Measurements from ENCODE around the gene SCN5A. TPM values are rescaled to one million over a fixed set of nuclear protein-coding genes. Genes with fewer than 3 reads are reported as not detected.

SCN5A gene
- total RNA-seq, 1 experiment from 2014 or later = 13.6 TPM

- TF ChIP-seq ZNF396 (CRISPR knock-in tag; IDR thresholded peaks at IDR 0.05; ENCODE audit: borderline replicate concordance) (no peak), SMAD3 (CRISPR knock-in tag; IDR thresholded peaks at IDR 0.05; ENCODE audit: borderline replicate concordance) (no peak), SOX15 (CRISPR knock-in tag; IDR thresholded peaks at IDR 0.05) (no peak)
- TF ChIP-seq, protein P1, sequence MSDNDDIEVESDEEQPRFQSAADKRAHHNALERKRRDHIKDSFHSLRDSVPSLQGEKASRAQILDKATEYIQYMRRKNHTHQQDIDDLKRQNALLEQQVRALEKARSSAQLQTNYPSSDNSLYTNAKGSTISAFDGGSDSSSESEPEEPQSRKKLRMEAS (CRISPR knock-in tag; IDR thresholded peaks at IDR 0.05) = no peak
Measured at GRCh38 chr3:38515367-38515766, 134.1 kb downstream of the SCN5A start (continued).

DNA sequence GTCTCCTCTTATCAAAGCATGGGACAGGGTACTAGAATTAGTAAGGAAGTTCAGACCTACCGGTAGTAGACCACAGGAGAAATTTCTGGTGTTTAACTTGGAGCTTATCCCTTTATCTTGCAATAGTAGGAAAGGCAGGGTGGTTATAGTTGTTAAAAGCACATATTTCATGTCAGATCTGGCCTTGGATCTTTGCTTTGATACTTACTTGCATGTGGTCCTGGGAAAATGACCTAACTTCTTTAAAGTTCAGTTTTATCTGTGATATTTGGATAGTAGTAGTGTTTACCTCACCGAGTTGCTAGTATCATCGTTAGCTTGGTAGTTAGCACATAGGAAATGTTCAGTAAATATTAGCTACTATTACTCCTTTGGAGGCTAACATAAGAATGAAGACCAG, 137.9 kb downstream of the SCN5A start:
- ATAC-seq (no peak), DNase-seq (ENCODE audit: low spot score) (no peak)
- Mint-ChIP-seq H3K27me3 (ENCODE audit: low read depth) (no peaks in the 10 kb centered on the region), H3K27ac (no peak overlapping the region), H3K4me1 (no peaks in the 10 kb centered on the region), H3K36me3 (peaks cover 27% of the 10 kb centered on the region), H3K4me3 (no peak overlapping the region), H3K9me3 (0 out of 2 replicates have a peak, but pooled peaks cover 2% of the 10 kb centered on the region)
- TF ChIP-seq PRDM15 (CRISPR knock-in tag; IDR thresholded peaks at IDR 0.05) (no peak), MXD4 (CRISPR knock-in tag; IDR thresholded peaks at IDR 0.05; ENCODE audit: borderline replicate concordance) (no peak), ATF2 (CRISPR knock-in tag; IDR thresholded peaks at IDR 0.05; ENCODE audit: borderline replicate concordance, low read depth) (no peak), NR3C1 (CRISPR knock-in tag; conservative IDR thresholded peaks at IDR 0.05; ENCODE audit: low read depth) (no peak), ZNF219 (CRISPR knock-in tag; IDR thresholded peaks at IDR 0.05; ENCODE audit: borderline replicate concordance) (no peak), TEAD4 (CRISPR knock-in tag; IDR thresholded peaks at IDR 0.05) (no peak), ZNF263 (CRISPR knock-in tag; IDR thresholded peaks at IDR 0.05; ENCODE audit: low read depth) (no peak), ESRRA (CRISPR knock-in tag; IDR thresholded peaks at IDR 0.05; ENCODE audit: borderline replicate concordance) (no peak), FOXK1 (CRISPR knock-in tag; IDR thresholded peaks at IDR 0.05) (no peak), ZMAT4 (CRISPR knock-in tag; IDR thresholded peaks at IDR 0.05) (no peak), MLX (CRISPR knock-in tag; IDR thresholded peaks at IDR 0.05) (no peak)
- TF ChIP-seq, protein P2, sequence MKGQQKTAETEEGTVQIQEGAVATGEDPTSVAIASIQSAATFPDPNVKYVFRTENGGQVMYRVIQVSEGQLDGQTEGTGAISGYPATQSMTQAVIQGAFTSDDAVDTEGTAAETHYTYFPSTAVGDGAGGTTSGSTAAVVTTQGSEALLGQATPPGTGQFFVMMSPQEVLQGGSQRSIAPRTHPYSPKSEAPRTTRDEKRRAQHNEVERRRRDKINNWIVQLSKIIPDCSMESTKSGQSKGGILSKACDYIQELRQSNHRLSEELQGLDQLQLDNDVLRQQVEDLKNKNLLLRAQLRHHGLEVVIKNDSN (CRISPR knock-in tag; IDR thresholded peaks at IDR 0.05) = no peak
- TF ChIP-seq, protein P3, sequence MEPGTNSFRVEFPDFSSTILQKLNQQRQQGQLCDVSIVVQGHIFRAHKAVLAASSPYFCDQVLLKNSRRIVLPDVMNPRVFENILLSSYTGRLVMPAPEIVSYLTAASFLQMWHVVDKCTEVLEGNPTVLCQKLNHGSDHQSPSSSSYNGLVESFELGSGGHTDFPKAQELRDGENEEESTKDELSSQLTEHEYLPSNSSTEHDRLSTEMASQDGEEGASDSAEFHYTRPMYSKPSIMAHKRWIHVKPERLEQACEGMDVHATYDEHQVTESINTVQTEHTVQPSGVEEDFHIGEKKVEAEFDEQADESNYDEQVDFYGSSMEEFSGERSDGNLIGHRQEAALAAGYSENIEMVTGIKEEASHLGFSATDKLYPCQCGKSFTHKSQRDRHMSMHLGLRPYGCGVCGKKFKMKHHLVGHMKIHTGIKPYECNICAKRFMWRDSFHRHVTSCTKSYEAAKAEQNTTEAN (CRISPR knock-in tag; IDR thresholded peaks at IDR 0.05) = no peak
- TF ChIP-seq, protein P4, sequence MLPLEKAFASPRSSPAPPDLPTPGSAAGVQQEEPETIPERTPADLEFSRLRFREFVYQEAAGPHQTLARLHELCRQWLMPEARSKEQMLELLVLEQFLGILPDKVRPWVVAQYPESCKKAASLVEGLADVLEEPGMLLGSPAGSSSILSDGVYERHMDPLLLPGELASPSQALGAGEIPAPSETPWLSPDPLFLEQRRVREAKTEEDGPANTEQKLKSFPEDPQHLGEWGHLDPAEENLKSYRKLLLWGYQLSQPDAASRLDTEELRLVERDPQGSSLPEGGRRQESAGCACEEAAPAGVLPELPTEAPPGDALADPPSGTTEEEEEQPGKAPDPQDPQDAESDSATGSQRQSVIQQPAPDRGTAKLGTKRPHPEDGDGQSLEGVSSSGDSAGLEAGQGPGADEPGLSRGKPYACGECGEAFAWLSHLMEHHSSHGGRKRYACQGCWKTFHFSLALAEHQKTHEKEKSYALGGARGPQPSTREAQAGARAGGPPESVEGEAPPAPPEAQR (CRISPR knock-in tag; IDR thresholded peaks at IDR 0.05) = no peak
- CTCF ChIA-PET = interaction anchor here (3.1 kb wide), 1 partner anchor 10 kb away, joined by 10 read pairs; no protein-coding TSS in a partner anchor
- POLR2A ChIA-PET = no interaction called here

Data from WTC11 (cell line).